Right cardiac atrium (tissue), 5 donors: ENCODE measurements around the gene BUD23. TPM values are rescaled to one million over a fixed set of nuclear protein-coding genes. Genes with fewer than 3 reads are reported as not detected.
"Not testable (repeated sequence)": the region's sequence is repeated elsewhere in the genome, so short reads cannot be mapped to it uniquely, and the experiment has no call there.

Source experiments
- ATAC-seq, 2 donors: fragments of 200-7000 bp; cut with Tn5 transposase; one replicate each; pipeline versions ENCODE4 v1.8.0 to v1.9.1; 2020; ENCODE audit warnings: moderate library complexity in 2 of 2, mild to moderate bottlenecking in 1 of 2
- DNase-seq, 3 donors: peaks; one replicate each; pipeline ENCODE4 v3.0.0-alpha.2; 2020
- H3K27ac ChIP-seq: one replicate; pipeline ENCODE4 v1.5.1; 2013; ENCODE audit warnings: mild to moderate bottlenecking, low read length, control low read depth, moderate library complexity
- H3K27me3 ChIP-seq: one replicate; pipeline ENCODE4 v1.6.1; 2013; ENCODE audit not compliant: control insufficient read depth, insufficient read depth
- H3K4me1 ChIP-seq: one replicate; pipeline ENCODE4 v1.6.1; 2013; ENCODE audit warnings: low read length; ENCODE audit not compliant: control insufficient read depth, insufficient read depth
- H3K4me3 ChIP-seq: one replicate; pipeline ENCODE4 v1.5.1; 2013; ENCODE audit warnings: low read length, control low read depth
- H3K9me3 ChIP-seq: one replicate; pipeline ENCODE4 v1.6.1; 2013; ENCODE audit warnings: low read length; ENCODE audit not compliant: control insufficient read depth
- WGBS: extraction: QIAGEN DNeasy Blood & Tissue Kit; methylation state at CpG from one replicate; pipeline ENCODE4 v1.1.7; 2013; 5-methylcytosine and 5-hydroxymethylcytosine counted together
- intact Hi-C, 4 donors: fragments of 100-400 bp; cut with DNase I; formaldehyde crosslinking; loops; one replicate each; pipeline versions ENCODE4 v1.11.0 to v1.14.0; 2022 to 2023
- polyA plus RNA-seq: library from polyadenylated mRNA; stranded (reverse); fragments of 200-250 nt; gene quantifications from one replicate; pipeline ENCODE4 v1.2.3, GENCODE V29; 2013
- total RNA-seq, 4 donors: library from RNA; stranded (reverse); fragmentation: NEBNext Ultra II Directional; extraction: Animal tissue kit (Norgen Biotek cat#: 25700); gene quantifications; one replicate each; pipeline ENCODE4 v1.2.1, GENCODE V29; 2021
- donor health status: healthy with polysubstance abuse.
- donor health status: DM: no; HTN: yes; CAD: no.
- donor health status: DM: no; HTN: no; CAD: no.
- donor health status: DM: no; HTN: yes; CAD: no; lungs with severe emphysema.
- donor health status: DM: yes; HTN: yes; CAD: no.

BUD23 gene
- total and polyA plus RNA-seq, 5 donors: 53.0 to 97.5 (median 63.5) TPM

GRCh38 chr7:73668103-73668885 is 15.1 kb upstream of the BUD23 start:
- H3K27me3 ChIP-seq: no peaks in the 10 kb centered on the region
- H3K27ac ChIP-seq: no peak overlapping the region
- peak in 2 of 3 donors; percentile 63 to 65 for DNase-seq
- peak overlapping the region; percentile 96 for H3K4me3 ChIP-seq
- no peaks in the 10 kb centered on the region for H3K4me1 ChIP-seq
- WGBS: 1% methylated on average over 52 of the region's 52 CpGs
- peak in 1 of 2 donors; percentile 1 for ATAC-seq
- intact Hi-C loops: loop anchor here in 2 of 4 donors (10.0 kb wide), 2 partner anchors 53 to 63 kb away; no protein-coding TSS in a partner anchor
- H3K9me3 ChIP-seq: no peaks in the 10 kb centered on the region

- DNase-seq: peak in 1 of 3 donors; percentile 25
- Histone ChIP-seq H3K9me3 (no peaks in the 10 kb centered on the region), H3K27ac (no peak overlapping the region), H3K4me3 (no peak overlapping the region), H3K27me3 (no peaks in the 10 kb centered on the region), H3K4me1 (no peaks in the 10 kb centered on the region)
- intact Hi-C loops: loop anchor here in 2 of 4 donors (10.0 kb wide), 2 partner anchors 54 to 64 kb away; no protein-coding TSS in a partner anchor
- no peak for ATAC-seq
- 35% methylated on average over 5 of the region's 5 CpGs for whole genome bisulfite sequencing
Observed at GRCh38 chr7:73668886-73669230, 14.5 kb upstream of the BUD23 start.

GRCh38 chr7:73669288-73669701 is 14.1 kb upstream of the BUD23 start:
- no peak overlapping the region for H3K4me3 ChIP-seq
- no peaks in the 10 kb centered on the region for H3K27me3 ChIP-seq
- intact Hi-C loops: loop anchor here in 2 of 4 donors (10.0 kb wide), 2 partner anchors 54 to 64 kb away; no protein-coding TSS in a partner anchor
- no peak overlapping the region for H3K27ac ChIP-seq
- H3K9me3 ChIP-seq: no peaks in the 10 kb centered on the region
- DNase-seq: peak in 1 of 3 donors; percentile 37
- no peak for ATAC-seq
- no peaks in the 10 kb centered on the region for H3K4me1 ChIP-seq
- 81% methylated on average over 19 of the region's 19 CpGs for WGBS

- Histone ChIP-seq H3K9me3 (no peaks in the 10 kb centered on the region), H3K4me3 (no peak overlapping the region), H3K4me1 (no peaks in the 10 kb centered on the region), H3K27me3 (no peaks in the 10 kb centered on the region), H3K27ac (no peak overlapping the region)
- WGBS: 85% methylated on average over 12 of the region's 12 CpGs
- DNase-seq (no peak), ATAC-seq (no peak)
- intact Hi-C loops: loop anchor here in 2 of 4 donors (10.0 kb wide), 2 partner anchors 55 to 65 kb away; no protein-coding TSS in a partner anchor
Observed at GRCh38 chr7:73669858-73670385, 13.5 kb upstream of the BUD23 start.

- Histone ChIP-seq H3K27me3 (no peaks in the 10 kb centered on the region), H3K27ac (no peak overlapping the region), H3K4me1 (no peaks in the 10 kb centered on the region), H3K4me3 (no peak overlapping the region), H3K9me3 (no peaks in the 10 kb centered on the region)
- no peak for ATAC-seq
- intact Hi-C loops: no loop called here
- WGBS: 45% methylated on average over 12 of the region's 12 CpGs
- DNase-seq: no peak
Observed at GRCh38 chr7:73671322-73671661, 12.1 kb upstream of the BUD23 start.

- Histone ChIP-seq H3K27me3 (no peaks in the 10 kb centered on the region), H3K4me3 (no peak overlapping the region), H3K4me1 (no peaks in the 10 kb centered on the region), H3K27ac (no peak overlapping the region), H3K9me3 (no peaks in the 10 kb centered on the region)
- intact Hi-C loops: no loop called here
- 92% methylated on average over 15 of the region's 15 CpGs for WGBS
- no peak for DNase-seq
- no peak for ATAC-seq
Observed at GRCh38 chr7:73671857-73672445, 11.4 kb upstream of the BUD23 start.

- WGBS: 91% methylated on average over 1 of the region's 1 CpG
- intact Hi-C loops: no loop called here
- Histone ChIP-seq H3K27ac (no peak overlapping the region), H3K9me3 (no peaks in the 10 kb centered on the region), H3K4me1 (peaks cover 2% of the 10 kb centered on the region), H3K4me3 (no peak overlapping the region), H3K27me3 (no peaks in the 10 kb centered on the region)
- ATAC-seq: no peak
- DNase-seq: no peak
Observed at GRCh38 chr7:73674468-73675124, 8.8 kb upstream of the BUD23 start.

- ATAC-seq, H3K4me3 ChIP-seq, H3K27me3 ChIP-seq, H3K9me3 ChIP-seq, DNase-seq, H3K27ac ChIP-seq, intact Hi-C loops, H3K4me1 ChIP-seq: not testable (repeated sequence)
- WGBS: 80% methylated on average over 9 of the region's 9 CpGs
Observed at GRCh38 chr7:73676062-73676461, 7.3 kb upstream of the BUD23 start.

- 69% methylated on average over 6 of the region's 6 CpGs for WGBS
- peak overlapping the region; percentile 18 for H3K27ac ChIP-seq
- no peak overlapping the region for H3K4me3 ChIP-seq
- DNase-seq: peak in 1 of 3 donors; percentile 55
- H3K4me1 ChIP-seq: peaks cover 3% of the 10 kb centered on the region
- no peaks in the 10 kb centered on the region for H3K9me3 ChIP-seq
- ATAC-seq: no peak
- intact Hi-C loops: no loop called here
- H3K27me3 ChIP-seq: no peaks in the 10 kb centered on the region
Observed at GRCh38 chr7:73678862-73679261, 4.5 kb upstream of the BUD23 start.

- Histone ChIP-seq H3K27me3 (no peaks in the 10 kb centered on the region), H3K4me1 (peaks cover 3% of the 10 kb centered on the region), H3K9me3 (no peaks in the 10 kb centered on the region), H3K4me3 (no peak overlapping the region), H3K27ac (no peak overlapping the region)
- no peak for ATAC-seq
- WGBS: 92% methylated on average over 2 of the region's 2 CpGs
- intact Hi-C loops: no loop called here
- DNase-seq: no peak
Observed at GRCh38 chr7:73679709-73680108, 3.7 kb upstream of the BUD23 start.

GRCh38 chr7:73680501-73680900 is 2.9 kb upstream of the BUD23 start:
- Histone ChIP-seq H3K27me3 (no peaks in the 10 kb centered on the region), H3K27ac (no peak overlapping the region), H3K9me3 (no peaks in the 10 kb centered on the region), H3K4me3 (no peak overlapping the region), H3K4me1 (peaks cover 3% of the 10 kb centered on the region)
- DNase-seq (no peak), ATAC-seq (no peak)
- intact Hi-C loops: no loop called here
- WGBS: 77% methylated on average over 7 of the region's 7 CpGs
